ENCODE measurements around the gene C2CD2.

DNA sequence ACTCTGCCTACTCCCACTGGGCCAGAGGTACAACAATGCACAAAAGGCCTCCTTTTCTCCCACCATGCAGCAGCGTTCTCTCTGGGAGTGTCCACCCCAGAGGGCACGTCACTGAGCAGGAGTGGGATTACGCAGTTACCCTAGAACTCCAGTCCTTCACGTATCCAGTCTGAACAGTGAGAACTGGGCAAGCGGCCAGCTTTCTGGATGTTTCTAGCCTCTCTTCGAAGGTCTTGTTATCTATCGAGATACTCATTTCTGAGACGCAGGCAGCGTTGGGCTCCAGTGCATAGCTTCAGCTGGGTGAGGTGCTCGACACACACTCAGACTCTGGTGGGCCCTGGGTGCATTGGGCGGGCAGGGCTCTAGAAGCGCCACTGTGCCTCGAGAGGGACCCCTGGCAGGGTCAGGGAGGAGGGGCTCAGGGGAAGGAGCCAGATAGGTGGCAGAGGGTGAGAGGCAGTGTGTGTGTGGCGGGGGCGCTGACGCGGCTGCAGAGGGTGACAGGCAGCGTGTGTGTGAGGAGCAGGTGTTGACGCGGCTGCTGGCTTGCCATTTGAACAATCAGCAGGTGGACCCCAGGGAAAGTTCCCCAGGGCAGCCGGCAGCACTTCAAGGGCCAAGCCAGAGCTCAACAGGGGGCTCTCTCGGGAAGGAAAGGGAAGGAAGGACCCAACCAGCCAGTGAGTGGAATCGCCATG lies 102.6 kb downstream of the C2CD2 start:
- TF ChIP-seq, protein P1, sequence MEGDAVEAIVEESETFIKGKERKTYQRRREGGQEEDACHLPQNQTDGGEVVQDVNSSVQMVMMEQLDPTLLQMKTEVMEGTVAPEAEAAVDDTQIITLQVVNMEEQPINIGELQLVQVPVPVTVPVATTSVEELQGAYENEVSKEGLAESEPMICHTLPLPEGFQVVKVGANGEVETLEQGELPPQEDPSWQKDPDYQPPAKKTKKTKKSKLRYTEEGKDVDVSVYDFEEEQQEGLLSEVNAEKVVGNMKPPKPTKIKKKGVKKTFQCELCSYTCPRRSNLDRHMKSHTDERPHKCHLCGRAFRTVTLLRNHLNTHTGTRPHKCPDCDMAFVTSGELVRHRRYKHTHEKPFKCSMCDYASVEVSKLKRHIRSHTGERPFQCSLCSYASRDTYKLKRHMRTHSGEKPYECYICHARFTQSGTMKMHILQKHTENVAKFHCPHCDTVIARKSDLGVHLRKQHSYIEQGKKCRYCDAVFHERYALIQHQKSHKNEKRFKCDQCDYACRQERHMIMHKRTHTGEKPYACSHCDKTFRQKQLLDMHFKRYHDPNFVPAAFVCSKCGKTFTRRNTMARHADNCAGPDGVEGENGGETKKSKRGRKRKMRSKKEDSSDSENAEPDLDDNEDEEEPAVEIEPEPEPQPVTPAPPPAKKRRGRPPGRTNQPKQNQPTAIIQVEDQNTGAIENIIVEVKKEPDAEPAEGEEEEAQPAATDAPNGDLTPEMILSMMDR (IDR thresholded peaks at IDR 0.05; ENCODE audit: insufficient read depth, low read length), result no peak
- TF ChIP-seq, protein P2, sequence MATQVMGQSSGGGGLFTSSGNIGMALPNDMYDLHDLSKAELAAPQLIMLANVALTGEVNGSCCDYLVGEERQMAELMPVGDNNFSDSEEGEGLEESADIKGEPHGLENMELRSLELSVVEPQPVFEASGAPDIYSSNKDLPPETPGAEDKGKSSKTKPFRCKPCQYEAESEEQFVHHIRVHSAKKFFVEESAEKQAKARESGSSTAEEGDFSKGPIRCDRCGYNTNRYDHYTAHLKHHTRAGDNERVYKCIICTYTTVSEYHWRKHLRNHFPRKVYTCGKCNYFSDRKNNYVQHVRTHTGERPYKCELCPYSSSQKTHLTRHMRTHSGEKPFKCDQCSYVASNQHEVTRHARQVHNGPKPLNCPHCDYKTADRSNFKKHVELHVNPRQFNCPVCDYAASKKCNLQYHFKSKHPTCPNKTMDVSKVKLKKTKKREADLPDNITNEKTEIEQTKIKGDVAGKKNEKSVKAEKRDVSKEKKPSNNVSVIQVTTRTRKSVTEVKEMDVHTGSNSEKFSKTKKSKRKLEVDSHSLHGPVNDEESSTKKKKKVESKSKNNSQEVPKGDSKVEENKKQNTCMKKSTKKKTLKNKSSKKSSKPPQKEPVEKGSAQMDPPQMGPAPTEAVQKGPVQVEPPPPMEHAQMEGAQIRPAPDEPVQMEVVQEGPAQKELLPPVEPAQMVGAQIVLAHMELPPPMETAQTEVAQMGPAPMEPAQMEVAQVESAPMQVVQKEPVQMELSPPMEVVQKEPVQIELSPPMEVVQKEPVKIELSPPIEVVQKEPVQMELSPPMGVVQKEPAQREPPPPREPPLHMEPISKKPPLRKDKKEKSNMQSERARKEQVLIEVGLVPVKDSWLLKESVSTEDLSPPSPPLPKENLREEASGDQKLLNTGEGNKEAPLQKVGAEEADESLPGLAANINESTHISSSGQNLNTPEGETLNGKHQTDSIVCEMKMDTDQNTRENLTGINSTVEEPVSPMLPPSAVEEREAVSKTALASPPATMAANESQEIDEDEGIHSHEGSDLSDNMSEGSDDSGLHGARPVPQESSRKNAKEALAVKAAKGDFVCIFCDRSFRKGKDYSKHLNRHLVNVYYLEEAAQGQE (IDR thresholded peaks at IDR 0.05; ENCODE audit: insufficient replicate concordance, low read depth), result no peak
- TF ChIP-seq POLR2AphosphoS5 (IDR thresholded peaks at IDR 0.05; ENCODE audit: low read depth) (no peak), GABPA (IDR thresholded peaks at IDR 0.05; ENCODE audit: low read depth) (no peak), SPI1 (IDR thresholded peaks at IDR 0.05; ENCODE audit: borderline replicate concordance, low read depth) (no peak)
